Nucleus accumbens (tissue), 56 donors: ENCODE results near the gene AKAP6.

Source experiments
- DNase-seq, 56 donors: peaks; one replicate each; lab custom pipeline; 2025; lab: John Stamatoyannopoulos, UW

Gene AKAP6

DNA sequence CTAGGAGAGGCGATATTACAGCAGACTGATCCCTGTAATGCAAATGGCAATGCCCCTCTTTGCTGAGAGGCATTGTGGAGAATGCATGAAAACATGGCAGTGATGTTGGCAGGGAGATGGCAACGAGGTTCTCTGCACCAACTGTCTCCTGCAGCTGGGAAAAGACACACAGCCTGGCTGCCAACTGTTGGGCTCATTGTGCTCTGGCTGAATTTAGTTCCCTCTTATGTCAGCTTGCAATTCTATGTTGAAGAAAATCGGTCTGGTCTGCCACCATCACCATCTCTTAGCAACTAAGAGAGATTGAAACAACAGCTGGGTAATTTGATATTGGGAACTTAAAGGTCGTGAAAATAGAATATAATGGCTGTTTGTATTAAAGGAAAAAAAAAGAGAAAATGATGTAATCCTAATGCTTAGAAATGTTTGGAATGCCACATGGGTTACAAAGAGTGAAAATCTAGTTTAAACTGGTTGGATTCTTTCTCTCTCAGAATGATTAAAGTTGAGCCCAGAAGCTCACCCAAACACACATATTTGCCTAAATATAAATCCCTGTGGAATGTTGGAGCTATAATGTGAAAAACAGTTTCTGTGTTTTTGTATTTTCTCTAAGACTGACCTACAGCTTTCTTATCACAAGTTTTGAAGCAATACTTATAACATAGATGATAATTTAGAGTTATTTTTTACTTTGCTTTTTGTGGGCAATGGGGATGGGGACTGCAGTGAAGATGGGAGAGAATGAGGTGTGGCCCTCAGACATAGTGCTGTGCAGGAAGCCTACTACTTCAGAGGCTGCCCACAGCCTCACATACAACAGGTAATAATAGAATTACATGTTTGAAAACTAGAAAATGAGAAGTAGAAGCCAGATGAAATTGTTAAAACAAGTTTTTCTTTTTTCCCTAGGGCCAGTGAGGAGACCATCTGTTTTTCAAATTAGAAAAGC lies 143.7 kb downstream of the AKAP6 start:
- DNase-seq = peak in 45 of 56 donors; percentile 9 to 79 (median 54)

DNA sequence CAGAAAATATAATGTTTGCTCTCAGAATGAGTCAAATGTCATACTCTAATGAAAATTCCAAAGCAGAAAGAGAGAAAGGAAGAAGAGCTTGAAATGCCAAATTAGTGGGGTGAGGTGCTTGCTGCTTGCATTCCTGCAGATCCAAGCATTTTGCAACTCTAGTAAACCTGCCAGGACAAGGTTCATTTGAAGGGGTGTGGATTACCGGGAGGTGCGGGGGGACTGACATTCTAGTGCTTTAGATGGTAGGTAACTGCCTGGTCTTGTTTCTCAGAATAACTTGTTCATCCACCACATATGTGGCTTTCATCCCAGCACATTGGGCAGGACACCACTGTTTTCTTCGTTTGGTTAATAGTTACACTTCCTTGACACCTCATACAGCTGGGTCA lies 144.4 kb downstream of the AKAP6 start:
- peak in 2 of 56 donors; percentile 27 to 47 for DNase-seq

DNA sequence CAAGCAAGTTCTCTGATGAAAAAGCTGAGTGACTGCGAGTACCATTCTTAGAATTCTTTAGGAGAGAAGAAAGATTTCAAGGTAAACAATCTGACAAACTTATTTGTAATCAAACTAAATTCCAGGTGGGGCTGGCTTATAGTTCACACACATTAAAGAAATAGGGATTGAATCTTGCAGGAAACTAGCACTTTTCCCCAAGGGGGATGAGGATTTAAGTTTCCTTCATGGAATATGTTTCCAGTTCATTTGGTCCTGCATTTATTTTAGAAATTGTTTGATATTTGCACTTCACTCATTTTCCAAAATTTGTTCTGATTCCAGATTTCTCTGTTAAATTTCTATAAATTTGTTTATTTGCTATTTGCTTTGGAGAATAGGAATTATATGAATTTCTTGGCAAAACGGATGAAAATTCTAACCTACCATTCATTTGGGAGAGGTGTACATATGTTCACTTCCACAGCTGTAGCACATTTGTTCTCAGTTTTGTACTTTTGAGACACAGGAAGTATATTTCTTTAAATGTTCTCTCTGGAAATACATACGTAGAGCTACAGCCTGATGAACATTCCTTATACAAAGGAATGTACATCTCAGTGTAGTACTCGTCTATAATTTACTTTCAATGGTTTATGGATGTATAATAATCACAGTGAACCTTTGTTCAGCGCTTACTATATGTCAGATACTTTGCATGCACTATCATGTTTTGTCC lies 145.5 kb downstream of the AKAP6 start:
- no peak for DNase-seq

GRCh38 chr14:32476532-32476931 lies 147.4 kb downstream of the AKAP6 start:
- DNase-seq = no peak

- no peak for DNase-seq
These were observed 148.3 kb downstream of the AKAP6 start for GRCh38 chr14:32477396-32477795.

DNA sequence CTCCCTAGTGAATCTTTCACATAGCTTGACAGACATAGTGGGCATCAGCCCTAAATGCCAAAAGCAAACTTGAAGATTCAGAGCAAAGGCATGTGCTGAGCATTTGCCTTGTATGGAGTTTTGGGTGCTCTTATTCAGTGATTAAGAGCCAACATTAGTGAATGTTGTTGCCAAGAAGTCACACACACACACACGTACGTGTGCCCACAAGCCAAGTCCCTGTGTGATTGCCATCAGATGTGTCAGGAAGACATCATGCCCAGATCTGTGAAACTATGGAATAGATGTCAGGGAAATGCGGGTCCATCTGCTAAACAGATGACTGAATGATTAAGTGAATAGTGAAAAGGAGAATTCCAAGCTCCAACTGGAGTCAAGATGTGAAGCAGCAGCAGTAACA lies 149.0 kb downstream of the AKAP6 start:
- DNase-seq = no peak

- DNase-seq = no peak
These were observed 151.2 kb downstream of the AKAP6 start for GRCh38 chr14:32480337-32480736.

GRCh38 chr14:32481707-32482106 lies 152.6 kb downstream of the AKAP6 start:
- DNase-seq = no peak

DNA sequence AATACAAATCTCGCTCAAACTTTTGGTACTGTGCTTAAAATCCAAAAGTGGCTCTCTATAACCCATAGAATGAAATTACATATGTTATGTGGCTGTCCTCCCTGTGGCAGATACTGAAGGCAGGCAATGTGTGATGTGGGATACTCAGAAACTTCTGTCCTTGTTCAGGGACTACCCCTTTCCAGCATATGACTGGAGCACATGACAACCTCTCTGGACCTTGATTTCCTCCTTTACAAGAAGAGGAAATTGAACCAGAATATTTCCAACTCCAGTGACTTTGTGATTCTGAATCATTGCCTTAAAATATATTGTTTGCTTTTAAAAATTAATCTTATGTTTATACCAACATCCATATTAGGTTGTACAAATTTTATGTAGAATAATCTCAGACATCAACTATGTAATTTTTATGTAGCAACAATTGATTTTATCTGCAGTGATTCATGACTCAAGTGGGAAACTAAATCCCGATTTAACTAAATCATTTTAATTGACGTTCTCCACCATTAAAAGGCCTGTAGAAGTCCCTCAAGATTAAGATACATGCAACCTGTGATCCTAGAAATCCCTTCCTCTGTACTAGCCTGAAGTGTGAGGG lies 162.4 kb downstream of the AKAP6 start:
- peak in 1 of 56 donors; percentile 21 for DNase-seq

DNA sequence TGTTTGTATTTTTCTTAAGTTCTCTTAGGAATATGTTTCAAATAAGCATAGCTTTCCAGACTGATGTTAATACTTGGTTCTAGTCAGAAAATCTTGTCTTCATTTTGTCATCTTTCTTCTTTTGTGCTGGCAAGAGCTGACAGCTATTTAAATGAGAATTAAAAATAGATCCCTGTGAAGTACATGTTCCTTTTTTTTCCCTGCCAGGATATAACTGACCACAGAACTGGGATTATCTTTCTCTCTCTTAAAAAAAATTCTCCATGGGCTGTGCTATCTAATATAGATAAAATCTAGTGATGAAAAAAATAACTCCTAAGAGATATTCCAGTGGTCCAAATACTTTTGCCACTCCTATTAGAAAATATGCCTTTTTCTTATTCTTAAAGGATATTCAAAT lies 163.4 kb downstream of the AKAP6 start:
- no peak for DNase-seq

DNA sequence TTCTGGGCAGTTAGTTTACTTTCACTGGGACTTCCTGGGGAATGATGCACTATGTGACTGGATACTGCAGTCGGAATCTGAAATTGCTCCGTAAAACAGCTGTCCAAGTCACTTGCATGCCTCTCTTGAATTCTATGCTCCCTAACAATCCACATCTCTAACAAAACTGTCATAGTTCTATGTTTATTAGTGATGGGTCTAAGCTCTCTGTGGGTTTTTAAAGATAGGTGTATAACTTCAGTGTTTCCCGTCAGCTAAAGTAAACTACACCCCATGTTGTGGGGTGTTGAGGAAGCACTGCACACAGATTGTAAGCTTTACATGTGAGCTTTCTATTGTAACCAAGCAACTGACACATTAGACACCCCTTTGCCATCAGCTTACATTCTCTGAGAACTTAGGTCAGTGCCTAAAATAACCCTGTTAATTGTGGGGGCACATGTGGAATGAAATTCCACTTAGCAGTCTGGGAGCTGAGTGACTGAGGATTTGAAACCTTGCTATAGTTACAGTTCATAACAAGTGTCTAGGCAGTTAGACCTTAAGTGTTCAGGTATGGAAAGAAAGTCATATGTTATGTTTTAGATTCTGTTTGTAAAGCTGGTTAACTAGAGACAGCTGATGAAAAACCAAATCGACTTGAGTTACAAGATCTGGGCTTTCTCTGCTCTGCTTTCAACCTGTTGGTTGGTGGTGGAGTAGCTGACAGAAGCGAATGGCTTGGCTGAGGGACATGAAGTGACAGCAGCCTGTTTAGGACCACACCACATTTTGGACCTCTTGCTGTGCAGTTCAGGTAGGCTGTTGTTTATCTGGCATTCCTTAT lies 165.7 kb downstream of the AKAP6 start:
- DNase-seq = peak in 3 of 56 donors; percentile 28 to 51 (median 39)

- no peak for DNase-seq
These were observed 166.3 kb downstream of the AKAP6 start for GRCh38 chr14:32495435-32495734.

DNA sequence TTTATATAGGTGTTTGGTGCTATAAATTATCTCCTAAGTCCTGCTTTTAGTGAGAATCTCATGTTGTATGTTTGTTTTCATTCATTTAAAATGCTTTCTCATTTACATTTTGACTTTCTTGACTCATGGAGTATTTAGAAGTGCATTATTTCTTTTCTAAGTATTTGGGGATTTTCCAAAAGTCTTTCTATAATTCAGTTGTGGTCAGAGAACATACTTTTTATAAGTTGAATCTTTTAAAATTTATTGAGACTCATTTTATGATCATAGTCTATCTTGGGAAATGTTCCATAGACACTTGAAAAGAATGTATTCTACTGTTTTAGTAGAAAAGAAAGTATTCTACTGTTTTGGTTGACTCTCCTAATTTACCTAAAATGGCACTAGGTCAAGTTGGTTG lies 168.2 kb downstream of the AKAP6 start:
- no peak for DNase-seq

- DNase-seq = peak in 1 of 56 donors; percentile 2
These were observed 178.2 kb downstream of the AKAP6 start for GRCh38 chr14:32507029-32507984.

- DNase-seq = no peak
These were observed 179.2 kb downstream of the AKAP6 start for GRCh38 chr14:32508281-32508680.

GRCh38 chr14:32509632-32510187 lies 180.6 kb downstream of the AKAP6 start:
- peak in 53 of 56 donors; percentile 24 to 91 (median 76) for DNase-seq

DNA sequence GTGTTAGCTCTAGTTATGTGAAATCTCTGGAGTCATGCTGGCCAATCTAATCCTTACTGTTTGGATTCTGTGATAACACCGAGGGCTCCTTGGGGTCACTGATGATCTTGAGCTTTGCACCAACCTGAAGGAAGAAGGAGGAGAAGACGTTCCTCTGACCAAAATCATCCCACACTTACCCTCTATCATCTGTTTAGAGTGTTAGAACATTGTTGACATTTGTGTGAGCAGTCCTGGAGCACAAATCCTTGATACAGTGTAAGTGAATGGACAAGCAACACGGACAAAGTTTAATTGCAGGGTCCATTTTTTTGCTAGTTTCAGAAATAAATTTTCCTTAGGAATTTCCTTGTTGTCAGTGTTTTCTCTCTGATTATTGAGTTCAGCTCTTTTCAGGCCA lies 181.7 kb downstream of the AKAP6 start:
- DNase-seq = peak in 1 of 56 donors; percentile 32

GRCh38 chr14:32512348-32512747 lies 183.2 kb downstream of the AKAP6 start:
- no peak for DNase-seq

DNA sequence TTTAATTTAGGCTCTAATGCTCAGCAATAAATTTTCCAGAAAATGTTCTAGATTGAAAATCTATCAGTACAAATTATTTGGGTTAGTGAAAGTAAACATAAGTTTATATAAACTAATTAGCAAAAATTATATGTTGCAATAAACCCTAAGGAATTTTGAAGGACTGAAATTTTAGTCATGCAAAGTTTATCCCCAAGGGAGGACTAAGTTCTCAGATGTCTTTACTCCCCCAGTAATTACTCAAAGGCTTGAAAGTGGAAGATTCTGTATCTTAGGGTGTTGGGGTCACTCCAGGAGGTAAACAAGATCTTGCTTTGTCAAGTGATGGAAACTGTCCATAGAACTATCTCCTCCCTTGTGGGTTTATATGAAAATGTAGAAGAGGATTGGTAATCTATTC lies 183.7 kb downstream of the AKAP6 start:
- no peak for DNase-seq
